Measurements from ENCODE around the gene CEP112. TPM values are rescaled to one million over a fixed set of nuclear protein-coding genes. Genes with fewer than 3 reads are reported as not detected.

CEP112 gene
- total and polyA plus RNA-seq, 2 experiments from 2014 or later = 4.0 to 4.3 TPM

- H3F3A ChIP-seq (replicated peaks; ENCODE audit: low read depth) = no peaks in the 10 kb centered on the region
- no peak overlapping the region for H3K27ac ChIP-seq (ENCODE audit: low read depth)
- H3K4me1 ChIP-seq (ENCODE audit: insufficient read depth) = no peaks in the 10 kb centered on the region
- H3K4me2 ChIP-seq = no peak overlapping the region
- H3K27me3 ChIP-seq (ENCODE audit: insufficient read depth) = no peaks in the 10 kb centered on the region
- Mint-ChIP-seq H3K4me1 (peaks cover 4% of the 10 kb centered on the region; the same call in 1 of the 3 replicates), H3K36me3 (ENCODE audit: low read depth) (no peaks in the 10 kb centered on the region), H3K27ac (no peak overlapping the region), H3K27me3 (ENCODE audit: insufficient read depth, low read depth, poor library complexity) (peaks cover 3% of the 10 kb centered on the region), H3K9me3 (no peaks in the 10 kb centered on the region), H3K4me3 (no peak overlapping the region)
- H3K36me3 ChIP-seq (ENCODE audit: insufficient read depth) = no peaks in the 10 kb centered on the region
- ATAC-seq = no peak
- H3K79me2 ChIP-seq (replicated peaks; ENCODE audit: insufficient read depth) = no peaks in the 10 kb centered on the region
- DNase-seq (ENCODE audit: low spot score) = no peak
- TF ChIP-seq ZNF462 (CRISPR knock-in tag; IDR thresholded peaks at IDR 0.05) (no peak), ZNF114 (CRISPR knock-in tag; IDR thresholded peaks at IDR 0.05) (no peak), ETS1 (IDR thresholded peaks at IDR 0.05) (no peak), NANOG (IDR thresholded peaks at IDR 0.05; ENCODE audit: borderline replicate concordance) (no peak), CTCF (conservative IDR thresholded peaks at IDR 0.05; ENCODE audit: low read depth in 2 of 2) (no peak), JUNB (IDR thresholded peaks at IDR 0.05; ENCODE audit: unreplicated experiment) (no peak), EZH2 (IDR thresholded peaks at IDR 0.05; ENCODE audit: low read depth, unreplicated experiment) (no peak), CREB1 (CRISPR knock-in tag; IDR thresholded peaks at IDR 0.05; ENCODE audit: low read depth) (no peak)
- no peak overlapping the region for H2AFZ ChIP-seq
- no peaks in the 10 kb centered on the region for H3K9me2 ChIP-seq (ENCODE audit: insufficient read depth)
- no peak overlapping the region for H3K4me3 ChIP-seq
- H4K20me1 ChIP-seq (replicated peaks; ENCODE audit: insufficient read depth) = no peaks in the 10 kb centered on the region
Observed at GRCh38 chr17:65888649-65889048, 303.3 kb downstream of the CEP112 start.
